Stimulated activated CD4-positive, alpha-beta T cell treated with anti-CD3 and anti-CD28 coated beads, Interleukin-12 subunit alpha, Interleukin-12 subunit beta, amount 100 ng/mL, for 24 hours (primary cell): Measurements from ENCODE around the gene SDR39U1.
A peak's percentile ranks its signal among the peaks of the same experiment; 100 is the strongest.
"Not testable (repeated sequence)": the region's sequence is repeated elsewhere in the genome, so short reads cannot be mapped to it uniquely, and the experiment has no call there.

Experiments
- DNase-seq, 2 experiments: peaks; one replicate each; pipeline ENCODE4 v3.0.0-alpha.2; 2020; ENCODE audit warnings: low read depth in 2 of 2

Gene SDR39U1, protein sequence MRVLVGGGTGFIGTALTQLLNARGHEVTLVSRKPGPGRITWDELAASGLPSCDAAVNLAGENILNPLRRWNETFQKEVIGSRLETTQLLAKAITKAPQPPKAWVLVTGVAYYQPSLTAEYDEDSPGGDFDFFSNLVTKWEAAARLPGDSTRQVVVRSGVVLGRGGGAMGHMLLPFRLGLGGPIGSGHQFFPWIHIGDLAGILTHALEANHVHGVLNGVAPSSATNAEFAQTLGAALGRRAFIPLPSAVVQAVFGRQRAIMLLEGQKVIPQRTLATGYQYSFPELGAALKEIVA

DNA sequence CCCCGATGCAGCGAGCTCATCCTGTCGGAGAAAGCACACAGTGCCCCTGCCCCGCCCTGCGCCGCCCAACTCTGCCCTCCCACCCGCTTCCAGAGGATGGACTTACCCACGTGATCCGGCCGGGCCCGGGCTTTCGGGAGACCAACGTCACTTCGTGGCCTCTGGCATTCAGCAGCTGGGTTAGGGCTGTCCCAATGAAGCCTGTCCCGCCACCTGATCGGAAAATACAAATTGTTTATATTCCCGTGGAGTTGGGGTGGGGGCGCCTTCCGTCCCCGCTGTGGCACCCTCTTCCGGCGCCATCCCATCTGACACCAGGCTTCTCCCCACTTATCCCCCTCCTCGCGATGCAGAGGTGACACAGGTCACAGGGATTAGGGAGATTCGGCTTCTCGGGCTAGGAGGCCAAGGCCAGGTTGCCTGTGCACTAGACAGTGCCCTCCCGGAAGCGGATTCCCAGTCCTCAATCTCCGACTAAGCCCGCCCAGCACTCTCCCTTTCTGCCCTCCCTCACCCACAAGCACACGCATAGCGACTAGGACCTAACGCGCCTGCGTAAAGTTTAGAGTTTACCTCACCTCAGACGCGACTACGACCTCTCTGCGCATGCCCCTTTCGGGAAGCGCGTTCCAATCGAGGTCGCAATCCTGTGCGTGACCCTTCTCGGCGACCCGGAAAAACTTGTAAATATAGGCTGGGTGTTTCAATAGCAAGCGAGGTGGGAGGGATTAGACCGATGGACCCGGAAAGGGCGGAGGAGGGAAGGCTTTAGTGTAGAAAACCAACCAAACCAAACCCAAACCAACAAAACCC lies at the start of gene SDR39U1:
Gene SDR39U1 (minus strand): TSS at position 537 of the 813 bp plus-strand sequence. CDS start 7 bp downstream, at position 530.
- DNase-seq, result peak; percentile 91 to 92

DNA sequence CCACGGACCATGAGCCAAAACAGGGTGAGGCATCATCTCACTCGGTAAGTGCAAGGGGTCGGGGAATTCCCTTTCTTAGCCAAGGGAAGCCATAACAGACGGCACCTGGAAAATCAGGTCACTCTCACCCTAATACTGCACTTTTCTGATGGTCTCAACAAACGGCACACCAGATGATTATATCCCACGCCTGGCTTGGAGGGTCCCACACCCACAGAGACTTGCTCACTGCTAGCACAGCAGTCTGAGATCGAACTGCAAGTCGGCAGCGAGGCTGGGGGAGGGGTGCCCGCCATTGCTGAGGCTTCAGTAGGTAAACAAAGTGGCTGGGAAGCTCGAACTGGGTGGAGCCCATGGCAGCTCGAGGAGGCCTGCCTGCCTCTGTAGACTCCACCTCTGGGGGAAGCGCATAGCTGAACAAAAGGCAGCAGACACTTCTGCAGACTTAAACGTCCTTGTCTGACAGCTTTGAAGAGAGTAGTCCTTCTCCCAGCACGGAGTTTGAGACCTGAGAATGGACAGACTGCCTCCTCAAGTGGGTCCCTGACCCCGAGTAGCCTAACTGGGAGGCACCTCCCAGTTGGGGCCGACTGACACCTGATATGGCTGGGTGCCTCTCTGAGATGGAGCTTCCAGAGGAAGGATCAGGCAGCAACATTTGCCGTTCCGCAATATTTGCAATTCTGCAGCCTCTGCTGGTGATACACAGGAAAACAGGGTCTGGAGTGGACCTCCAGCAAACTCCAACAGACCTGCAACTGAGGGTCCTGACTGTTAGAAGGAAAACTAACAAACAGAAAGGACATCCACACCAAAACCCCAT lies 49.2 kb upstream of the SDR39U1 start:
- not testable (repeated sequence) for DNase-seq

DNA sequence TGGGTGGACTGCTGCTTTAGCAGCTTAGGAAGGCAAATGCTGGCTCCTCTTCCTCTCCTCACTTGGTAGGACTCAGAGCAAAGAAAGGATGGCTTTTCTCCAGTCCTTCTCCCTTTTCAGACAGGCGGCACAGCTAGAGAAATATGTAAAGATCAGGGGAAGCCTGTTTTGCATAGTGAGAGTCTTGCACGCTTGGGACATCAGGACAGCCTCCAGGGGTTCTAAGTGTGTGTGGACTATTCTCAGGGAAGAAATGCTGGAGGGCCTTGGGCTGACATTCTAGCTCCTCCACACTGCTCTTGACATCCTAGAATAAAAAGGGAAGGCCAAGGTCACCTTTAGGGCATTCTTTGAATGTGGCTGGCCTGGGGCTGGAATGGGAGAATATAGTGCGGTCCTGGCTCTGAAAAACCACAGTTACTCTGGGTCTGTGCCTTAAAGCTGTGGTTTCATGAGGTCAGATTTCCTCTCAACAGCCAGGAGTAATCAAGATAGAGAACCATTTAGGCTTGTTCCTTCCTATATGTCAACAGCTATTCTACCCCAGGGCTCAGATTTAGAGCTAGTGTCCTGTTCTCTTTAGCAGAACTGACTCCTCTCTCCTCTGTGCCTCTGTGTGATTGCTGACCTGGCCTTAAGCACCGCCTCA lies 41.2 kb upstream of the SDR39U1 start:
- no peak for DNase-seq

DNA sequence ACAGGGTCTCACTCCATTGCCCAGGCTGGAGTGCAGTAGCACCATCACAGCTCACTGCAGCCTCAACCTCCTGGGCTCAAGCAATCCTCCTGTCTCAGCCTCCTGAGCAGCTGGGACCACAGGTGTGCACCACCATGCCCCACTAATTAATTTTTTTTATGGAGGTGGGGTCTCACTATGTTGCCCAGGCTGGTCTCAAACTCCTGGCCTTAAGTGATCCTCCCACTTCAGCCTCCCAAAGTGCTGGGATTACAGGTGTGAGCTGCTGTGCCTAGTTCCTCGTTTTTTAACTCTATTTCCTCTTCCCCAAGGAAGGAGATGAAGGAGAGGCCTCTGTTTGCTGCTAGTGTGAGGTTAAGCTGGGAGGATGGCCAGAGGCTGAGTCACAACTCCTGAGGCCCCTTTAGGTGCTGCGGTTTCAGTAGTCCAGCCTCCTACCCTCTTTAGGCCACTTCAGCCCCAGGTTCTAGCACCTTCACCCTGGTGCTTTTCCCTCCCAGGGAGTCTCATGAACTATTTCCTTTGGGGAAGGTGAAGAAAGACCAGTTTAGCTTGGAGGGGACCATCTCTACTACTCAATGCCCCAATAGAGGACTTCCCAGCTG lies 40.2 kb upstream of the SDR39U1 start:
- not testable (repeated sequence) for DNase-seq

DNA sequence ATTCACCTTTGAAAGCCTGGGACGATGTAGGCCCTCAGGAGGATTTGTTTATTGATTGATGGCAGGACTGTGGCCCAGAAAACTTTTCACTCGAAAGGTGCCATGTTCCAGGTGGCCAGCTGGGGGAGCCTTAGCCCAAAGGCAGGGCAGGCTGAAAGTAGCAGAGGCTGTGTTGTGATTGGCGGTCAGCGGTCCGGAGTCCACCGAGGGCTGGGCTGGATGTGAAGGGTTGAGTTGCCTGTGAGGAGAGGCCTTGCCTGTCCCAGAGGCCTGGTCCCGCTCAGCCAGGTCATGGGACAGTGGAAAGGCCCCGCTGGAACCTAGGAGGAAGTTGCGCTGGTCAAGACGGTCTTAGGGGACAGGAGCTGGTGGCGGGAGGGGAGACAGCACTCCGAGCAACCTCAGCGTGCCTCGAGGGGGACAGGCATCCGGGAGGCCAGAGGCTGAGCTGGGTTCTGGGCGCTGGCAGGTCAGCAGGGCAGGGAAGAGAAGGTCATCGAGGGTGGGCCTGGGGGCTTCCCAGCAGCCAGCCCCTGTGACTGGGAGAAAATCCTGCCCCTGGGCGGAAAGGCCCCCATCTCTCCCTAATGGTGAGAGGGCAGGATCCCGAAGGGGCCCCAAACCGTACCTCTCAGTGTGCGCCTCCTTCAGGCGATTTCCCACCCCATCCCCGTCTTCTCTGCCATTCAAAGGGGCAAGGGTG lies 39.2 kb upstream of the SDR39U1 start:
- peak; percentile 21 to 55 for DNase-seq

DNA sequence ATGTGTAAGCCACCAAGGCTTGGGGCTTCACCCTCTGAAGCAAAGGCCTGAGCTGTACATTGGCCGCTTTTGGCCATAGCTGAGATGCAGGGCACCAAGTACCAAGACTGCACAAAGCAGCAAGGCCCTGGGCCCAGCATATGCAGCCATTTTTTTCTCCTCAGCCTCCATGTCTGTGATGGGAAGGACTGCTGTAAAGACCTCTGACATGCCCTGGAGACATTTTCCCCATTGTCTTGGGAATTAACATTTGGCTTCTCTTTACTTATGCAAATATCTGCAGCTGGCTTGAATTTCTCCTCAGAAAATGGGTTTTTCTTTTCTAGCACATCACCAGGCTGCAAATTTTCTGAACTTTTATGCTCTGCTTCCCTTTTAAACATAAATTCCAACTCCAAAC lies 37.4 kb upstream of the SDR39U1 start:
- DNase-seq, result not testable (repeated sequence)

DNA sequence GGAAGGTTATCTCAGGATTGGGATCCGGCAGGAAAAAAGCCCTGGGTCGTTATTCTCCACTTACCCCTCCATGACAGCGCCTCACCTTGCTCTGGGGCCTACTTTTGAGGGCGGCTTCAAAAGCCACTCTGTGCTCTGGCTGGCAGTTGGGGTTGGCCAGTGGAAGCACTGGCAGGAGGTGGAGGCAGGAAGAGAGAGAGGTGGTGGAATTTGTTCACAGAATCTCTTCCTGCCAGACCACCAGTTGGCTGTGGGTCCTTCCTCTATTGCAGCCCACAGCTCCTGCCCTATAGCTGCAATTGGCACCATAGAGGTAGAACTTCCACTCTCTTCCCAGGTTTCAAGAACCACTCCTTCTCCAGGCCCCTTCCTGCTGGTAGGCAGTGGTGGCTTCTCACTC lies 32.7 kb upstream of the SDR39U1 start:
- DNase-seq, result no peak

DNA sequence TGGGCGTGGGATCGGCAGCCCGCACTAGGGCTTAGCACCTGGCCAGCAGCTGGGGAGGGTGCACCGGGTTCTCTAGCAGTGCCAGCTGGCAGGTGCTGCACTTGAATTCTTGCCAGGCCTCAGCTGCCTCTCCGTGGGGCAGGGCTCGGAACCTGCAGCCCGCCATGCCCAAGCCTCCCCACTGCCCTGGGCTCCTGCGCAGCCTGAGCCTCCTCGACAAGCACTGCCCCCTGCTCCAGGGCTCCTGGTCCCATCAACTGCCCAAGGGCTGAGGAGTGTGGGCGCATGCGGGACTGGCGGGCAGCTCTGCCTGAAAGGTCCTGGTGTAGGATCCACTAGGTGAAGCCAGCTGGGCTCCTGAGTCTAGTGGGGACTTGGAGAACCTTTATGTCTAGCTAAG lies 30.6 kb upstream of the SDR39U1 start:
- no peak for DNase-seq

DNA sequence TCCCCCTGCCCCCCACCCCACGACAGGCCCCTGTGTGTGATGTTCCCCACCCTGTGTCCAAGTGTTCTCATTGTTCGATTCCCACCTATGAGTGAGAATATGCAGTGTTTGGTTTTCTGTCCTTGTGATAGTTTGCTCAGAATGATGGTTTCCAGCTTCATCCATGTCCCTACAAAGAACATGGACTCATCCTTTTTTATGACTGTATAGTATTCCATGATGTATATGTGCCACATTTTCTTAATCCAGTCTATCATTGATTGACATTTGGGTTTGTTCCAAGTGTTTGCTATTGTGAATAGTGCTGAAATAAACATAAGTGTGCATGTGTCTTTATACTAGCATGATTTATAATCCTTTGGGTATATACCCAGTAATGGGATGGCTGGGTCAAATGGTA lies 27.9 kb upstream of the SDR39U1 start:
- not testable (repeated sequence) for DNase-seq

DNA sequence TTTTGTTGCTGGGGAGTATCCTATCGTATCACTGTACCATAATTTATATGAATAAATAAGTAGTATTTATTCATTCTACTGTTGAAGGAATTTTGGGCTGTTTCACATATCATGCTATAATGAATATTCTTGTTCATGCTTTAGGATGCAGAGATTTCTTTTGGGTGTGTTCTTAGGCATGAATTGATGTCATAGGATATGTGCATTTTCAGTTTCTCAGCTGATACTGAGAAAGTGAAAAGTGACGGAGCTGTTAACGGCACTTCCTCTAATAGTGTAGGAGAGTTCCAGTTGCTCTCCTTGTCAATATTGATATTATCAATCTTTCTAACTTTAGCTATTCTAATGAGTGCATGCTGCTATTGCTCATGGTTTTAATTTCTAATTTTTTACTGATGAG lies 23.2 kb upstream of the SDR39U1 start:
- no peak for DNase-seq

DNA sequence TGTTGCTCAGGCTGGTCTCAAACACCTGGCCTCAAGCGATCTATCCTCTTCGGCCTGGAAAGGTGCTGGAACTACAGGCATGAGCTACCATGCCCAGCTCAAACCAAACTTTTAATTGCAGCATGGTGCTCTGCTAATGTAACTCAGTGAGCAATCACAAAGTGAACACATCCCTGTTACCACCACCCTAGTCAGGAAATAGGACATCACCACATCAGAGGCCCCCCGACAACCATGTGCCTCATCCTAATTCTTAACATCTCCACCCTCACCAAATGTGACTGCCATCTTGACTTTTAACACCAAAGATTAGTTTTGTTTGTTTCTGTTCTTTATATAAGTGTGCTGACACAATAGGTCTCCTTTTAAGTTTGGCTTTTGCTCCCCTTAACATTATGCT lies 22.8 kb upstream of the SDR39U1 start:
- no peak for DNase-seq

DNA sequence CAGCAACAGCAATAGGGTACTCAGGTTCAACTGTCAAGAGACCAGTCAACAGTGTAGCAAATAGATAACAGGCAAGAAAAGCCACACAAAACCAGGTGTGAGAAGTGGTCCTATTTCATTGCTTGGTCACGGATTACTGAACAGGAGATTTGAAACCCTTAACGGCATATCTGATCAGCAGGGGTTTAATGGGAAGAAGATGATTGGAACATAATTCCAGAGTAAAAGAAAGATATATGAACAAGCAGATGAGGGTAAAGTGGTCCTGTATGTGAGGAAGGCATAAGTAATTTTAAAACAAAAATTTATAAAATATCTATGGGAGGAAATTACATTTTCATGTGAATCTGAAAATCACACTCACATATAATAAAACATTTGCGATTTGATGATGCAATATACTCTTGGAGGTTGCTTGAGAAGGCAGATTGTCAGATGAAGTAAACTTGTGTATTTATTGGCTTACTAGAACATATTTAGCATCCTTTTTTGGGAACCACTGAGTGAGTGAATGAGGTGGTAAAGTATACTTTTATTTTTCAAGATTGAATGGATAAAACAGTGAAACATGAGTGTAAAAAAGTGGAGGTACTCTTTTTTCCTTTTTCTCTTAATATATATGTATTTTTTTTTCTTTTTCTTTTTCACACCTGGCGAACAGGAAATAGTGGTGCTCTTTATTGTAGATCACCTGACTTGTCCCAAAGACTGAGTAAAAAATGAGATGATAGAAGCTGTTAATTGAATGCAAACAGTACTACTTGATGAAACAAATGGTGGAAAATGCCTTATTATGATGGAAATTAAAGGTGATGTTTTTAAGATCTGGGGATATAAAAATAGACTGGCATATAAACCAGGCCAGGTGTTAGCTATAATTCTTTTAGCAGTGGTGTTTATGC lies 21.6 kb upstream of the SDR39U1 start:
- no peak for DNase-seq

DNA sequence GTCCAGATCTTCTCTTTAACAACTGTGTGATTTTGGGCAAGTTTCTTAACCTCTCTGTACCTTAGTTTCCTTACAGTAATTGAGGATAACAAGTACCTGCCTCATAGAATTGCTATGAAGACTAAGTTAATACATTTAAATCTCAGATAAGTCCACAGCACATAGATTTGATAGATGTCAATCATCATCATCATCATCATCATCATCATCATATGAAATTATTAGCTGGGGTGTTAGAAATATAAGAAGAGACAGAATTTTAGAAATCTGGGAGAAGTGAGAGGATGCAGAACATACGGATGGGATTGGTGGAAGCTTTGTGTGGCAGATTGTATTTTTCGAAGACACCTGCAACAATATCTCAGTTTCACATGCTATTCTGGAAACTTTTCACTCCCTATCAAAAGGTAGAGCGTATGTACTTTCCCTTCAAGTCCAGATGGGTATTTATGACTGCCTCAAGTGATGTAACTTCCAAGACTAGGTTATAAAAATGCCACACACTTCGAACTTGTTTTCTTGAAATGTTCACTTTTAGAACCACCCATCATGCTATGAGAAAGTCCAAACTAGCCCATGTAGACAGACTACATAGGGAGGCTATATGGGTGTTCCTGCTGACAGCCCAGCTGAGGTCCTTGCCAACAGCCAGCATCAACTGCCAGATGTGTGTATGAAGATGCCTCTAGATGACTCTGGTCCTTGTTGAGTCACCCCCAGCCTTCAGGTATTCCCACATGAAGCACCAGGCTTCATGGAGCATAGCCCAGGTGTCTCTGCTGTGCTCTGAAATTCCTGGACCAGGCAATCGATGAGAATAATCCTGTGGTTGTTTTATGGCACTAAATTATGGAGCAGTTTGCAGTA lies 20.7 kb upstream of the SDR39U1 start:
- no peak for DNase-seq

DNA sequence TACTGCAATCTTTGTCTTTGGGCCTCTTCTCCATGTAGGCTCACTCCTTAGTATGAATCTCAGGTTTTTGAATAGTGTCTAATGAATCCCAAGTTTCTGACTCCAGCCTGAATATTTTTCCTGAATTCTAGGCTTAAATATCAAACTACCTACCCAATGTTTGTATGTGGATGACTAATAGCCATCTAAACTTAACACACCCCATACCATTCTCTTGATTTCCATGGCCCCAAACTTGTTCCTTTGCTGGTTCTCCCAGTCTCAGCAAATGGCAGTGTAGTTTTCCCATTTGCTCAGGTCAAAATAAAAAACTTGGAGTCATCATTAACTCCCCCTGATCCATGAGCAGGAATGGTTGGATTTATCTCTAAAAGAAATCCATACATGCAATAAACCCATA lies 18.8 kb upstream of the SDR39U1 start:
- no peak for DNase-seq

DNA sequence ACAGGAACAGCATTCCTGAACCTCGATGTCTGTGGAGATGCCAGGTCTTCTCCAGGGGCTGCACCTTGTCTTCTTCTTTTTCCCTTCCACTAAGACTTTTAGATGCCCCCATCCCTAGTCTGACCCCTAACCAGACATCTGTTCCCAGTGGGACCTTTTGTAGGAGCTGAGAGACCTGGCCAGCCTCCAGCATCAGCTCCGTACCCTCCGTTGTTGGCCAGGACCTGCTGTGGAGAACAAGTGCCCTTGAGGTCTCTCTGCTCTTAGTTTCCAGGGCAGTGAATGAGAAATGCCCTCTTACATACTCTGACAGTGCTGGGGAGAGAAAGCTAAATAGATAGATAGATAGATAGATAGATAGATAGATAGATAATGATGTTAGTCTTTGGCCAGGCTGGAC lies 16.8 kb upstream of the SDR39U1 start:
- DNase-seq, result no peak

DNA sequence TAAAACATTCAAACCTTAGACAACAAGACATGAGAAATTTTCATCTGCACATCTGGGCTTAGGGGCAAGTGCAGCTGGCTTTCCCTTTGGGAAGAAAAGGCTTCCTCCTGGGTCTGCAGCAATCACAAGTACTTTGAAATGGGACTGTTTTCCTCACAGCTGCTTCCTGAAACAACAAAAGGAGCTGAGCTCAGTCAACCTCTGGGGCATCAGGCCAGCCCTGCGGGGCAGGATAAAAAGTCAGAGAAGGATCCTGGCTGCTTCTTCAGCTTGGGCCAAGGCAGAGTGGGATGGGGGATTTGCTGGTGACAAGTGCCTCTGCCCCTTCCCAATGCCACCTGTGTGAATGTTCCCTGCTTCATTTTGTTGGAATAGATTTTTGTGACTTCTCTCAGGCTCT lies 16.2 kb upstream of the SDR39U1 start:
- DNase-seq, result no peak

DNA sequence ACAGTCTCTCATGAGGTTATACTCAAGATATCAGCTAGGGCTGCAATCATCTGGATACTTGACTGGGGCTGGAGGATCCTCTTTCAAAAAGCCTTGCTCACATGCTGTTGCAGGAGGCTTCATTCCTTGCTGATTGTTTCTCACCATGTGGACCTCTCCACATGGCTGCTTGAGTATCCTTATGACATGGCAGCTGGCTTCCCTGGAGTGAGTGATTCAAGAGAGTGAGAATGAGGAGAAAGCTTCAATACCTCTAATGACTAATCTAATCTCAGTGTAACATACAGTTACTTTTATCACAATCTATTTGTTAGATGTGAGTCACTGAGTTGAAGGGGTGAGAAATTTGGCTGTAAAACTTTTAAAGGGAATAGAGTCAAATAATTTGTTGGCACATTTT lies 14.4 kb upstream of the SDR39U1 start:
- no peak for DNase-seq

DNA sequence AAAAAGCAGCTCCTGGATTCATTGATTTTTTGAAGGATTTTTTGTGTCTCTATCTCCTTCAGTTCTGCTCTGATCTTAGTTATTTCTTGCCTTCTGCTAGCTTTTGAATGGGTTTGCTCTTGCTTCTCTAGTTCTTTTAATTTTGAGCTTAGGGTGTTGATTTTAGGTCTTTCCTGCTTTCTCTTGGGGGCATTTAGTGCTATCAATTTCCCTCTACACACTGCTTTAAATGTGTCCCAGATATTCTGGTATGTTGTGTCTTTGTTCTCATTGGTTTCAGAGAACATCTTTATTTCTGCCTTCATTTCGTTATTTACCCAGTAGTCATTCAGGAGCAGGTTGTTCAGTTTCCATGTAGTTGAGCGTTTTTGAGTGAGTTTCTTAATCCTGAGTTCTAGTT lies 8.3 kb upstream of the SDR39U1 start:
- not testable (repeated sequence) for DNase-seq
